GM12878 (cell line): ENCODE measurements around the gene TMEM255B. TPM values are rescaled to one million over a fixed set of nuclear protein-coding genes. Genes with fewer than 3 reads are reported as not detected.

Source experiments
- ATAC-seq: fragments of 200-7000 bp; cut with Tn5 transposase; 3 replicates; pipeline ENCODE4 v1.9.1; 2020; ENCODE audit warnings: mild to moderate bottlenecking, moderate library complexity
- BruUV-seq: library from RNA; stranded (reverse); fragments of 400-500 nt; replicated peaks from 2 replicates; lab custom pipeline; 2021; lab: Mats Ljungman, UMichigan
- CTCF ChIA-PET: fragments of 300-600 bp; sonication (Branson Sonifier 250); formaldehyde crosslinking; extraction: SDS; loops from one replicate; lab custom pipeline; 2021; ENCODE audit warnings: inconsistent platforms; lab: Yijun Ruan, JAX
- POLR2A ChIA-PET: fragments of 350-600 bp; formaldehyde crosslinking; extraction: SDS; loops from one replicate; lab custom pipeline; 2021; ENCODE audit warnings: inconsistent platforms; lab: Charles Lee
- RAD21 ChIA-PET: fragments of 300-600 bp; sonication (Branson Sonifier 250); formaldehyde crosslinking; loops from one replicate; lab custom pipeline; 2023; ENCODE audit warnings: antibody characterized with exemption; ENCODE audit not compliant: unreplicated experiment; lab: Charles Lee
- SMC1A ChIA-PET: fragments of 300-600 bp; sonication (Branson Sonifier 250); formaldehyde crosslinking; loops from one replicate; lab custom pipeline; 2023; ENCODE audit not compliant: unreplicated experiment, uncharacterized antibody; lab: Charles Lee
- DNase-seq: peaks from one replicate; pipeline ENCODE4 v3.0.0-alpha.2; 2011; ENCODE audit warnings: low read depth, low spot score
- FAIRE-seq: peaks from 3 replicates; lab custom pipeline; 2011; peaks lifted over from hg19 to GRCh38; lab: Jason Lieb, UNC
- H2AFZ ChIP-seq: 2 replicates; pipeline ENCODE4 v1.6.0; 2011; ENCODE audit warnings: low read depth, low read length, control low read depth; ENCODE audit not compliant: control insufficient read depth
- H3K27ac ChIP-seq: 2 replicates; pipeline ENCODE4 v1.5.1; 2011; ENCODE audit warnings: control low read depth; ENCODE audit not compliant: control insufficient read depth, insufficient read depth
- H3K27me3 ChIP-seq, 2 experiments: replicated peaks in 1 of 2; 2 replicates each; pipeline versions ENCODE4 v1.6.0 to v1.6.1; 2011; ENCODE audit warnings: low read length in 1 of 2; ENCODE audit not compliant: control insufficient read depth in 2 of 2, insufficient read depth in 2 of 2
- H3K36me3 ChIP-seq, 2 experiments: 2 replicates each; pipeline ENCODE4 v1.5.1; 2011; ENCODE audit warnings: low read length in 1 of 2; ENCODE audit not compliant: control insufficient read depth in 2 of 2, insufficient read depth in 2 of 2
- H3K4me1 ChIP-seq: 2 replicates; pipeline ENCODE4 v1.6.1; 2011; ENCODE audit warnings: mild to moderate bottlenecking, low read length, moderate library complexity, mixed read lengths; ENCODE audit not compliant: control insufficient read depth, insufficient read depth
- H3K4me2 ChIP-seq: 2 replicates; pipeline ENCODE4 v1.6.0; 2011; ENCODE audit warnings: control low read depth; ENCODE audit not compliant: control insufficient read depth, insufficient read depth
- H3K4me3 ChIP-seq: fragments of 200-600 bp; sonication (generic); 2 replicates; pipeline ENCODE4 v1.5.1; 2016
- H3K79me2 ChIP-seq: 2 replicates; pipeline ENCODE4 v1.6.0; 2011; ENCODE audit warnings: low read length; ENCODE audit not compliant: control insufficient read depth, insufficient read depth
- H3K9ac ChIP-seq: 2 replicates; pipeline ENCODE4 v1.8.0; 2011; ENCODE audit warnings: low read length, control low read depth, mixed read lengths; ENCODE audit not compliant: control insufficient read depth, insufficient read depth
- H3K9me3 ChIP-seq: replicated peaks from 3 replicates; pipeline ENCODE4 v1.5.1; 2011; ENCODE audit warnings: mild to moderate bottlenecking, low read length; ENCODE audit not compliant: control insufficient read depth, insufficient read depth
- H4K20me1 ChIP-seq: 2 replicates; pipeline ENCODE4 v1.6.0; 2011; ENCODE audit not compliant: control insufficient read depth, insufficient read depth
- CBX3 ChIP-seq: fragments of 200-600 bp; sonication (generic); IDR thresholded peaks from 2 replicates; pipeline ENCODE4 v1.6.1; 2016; ENCODE audit warnings: low read depth, borderline replicate concordance
- CBX5 ChIP-seq: sonication (generic); IDR thresholded peaks from 2 replicates; pipeline ENCODE4 v1.6.1; 2016; ENCODE audit warnings: low read depth, moderate library complexity, mild to moderate bottlenecking, inconsistent platforms
- CEBPB ChIP-seq, 2 experiments: fragments of 150-350 bp in 1 of 2; IDR thresholded peaks; 2 replicates each; pipeline ENCODE4 v1.6.1; 2012 to 2014; ENCODE audit warnings: low read depth in 2 of 2, low read length in 2 of 2, borderline replicate concordance in 1 of 2, inconsistent platforms in 1 of 2
- EZH2 ChIP-seq: IDR thresholded peaks from 2 replicates; pipeline ENCODE4 v1.6.1; 2012; ENCODE audit warnings: low read depth, mild to moderate bottlenecking, control low read depth, inconsistent platforms, low read length, borderline replicate concordance; ENCODE audit not compliant: control insufficient read depth
- MTA3 ChIP-seq: IDR thresholded peaks from 2 replicates; pipeline ENCODE4 v1.6.1; 2012; ENCODE audit warnings: low read length, inconsistent platforms, borderline replicate concordance
- MYC ChIP-seq: IDR thresholded peaks from 2 replicates; pipeline ENCODE4 v1.6.1; 2011; ENCODE audit warnings: mild to moderate bottlenecking, low read length, moderate library complexity, inconsistent platforms; ENCODE audit not compliant: insufficient read depth, insufficient replicate concordance, insufficient read length, severe bottlenecking
- NFXL1 ChIP-seq: fragments of 450-650 bp; IDR thresholded peaks from 2 replicates; pipeline ENCODE4 v1.6.1; 2017; ENCODE audit warnings: antibody characterized with exemption, mild to moderate bottlenecking, borderline replicate concordance
- WRNIP1 ChIP-seq: IDR thresholded peaks from 2 replicates; pipeline ENCODE4 v1.6.1; 2011; ENCODE audit warnings: low read depth, low read length, improper control_type of control experiment, borderline replicate concordance
- YY1 ChIP-seq: IDR thresholded peaks from 2 replicates; pipeline ENCODE4 v1.6.1; 2011; ENCODE audit warnings: low read depth, mild to moderate bottlenecking, low read length
- WGBS: methylation state at CpG from one replicate; pipeline ENCODE4 v1.1.6; 2016; ENCODE audit warnings: low lambda C conversion rate; ENCODE audit not compliant: insufficient replicate concordance, insufficient coverage; ENCODE audit errors: missing lambda C conversion rate; 5-methylcytosine and 5-hydroxymethylcytosine counted together
- in situ Hi-C: fragments of 300-500 bp; cut with MboI; formaldehyde crosslinking; loops from 9 replicates; pipeline ENCODE4 v1.14.3; 2018; ENCODE audit warnings: mixed read lengths
- intact Hi-C: fragments of 100-400 bp; cut with micrococcal nuclease; formaldehyde crosslinking; loops from one replicate; pipeline ENCODE4 v1.14.2; 2022; ENCODE audit not compliant: unreplicated experiment
- polyA plus RNA-seq, 11 experiments: library from polyadenylated mRNA; depleted of rRNA in 4 of 11; unstranded in 6 of 11; stranded (reverse) in 5 of 11; fragments of >200 nt; fragmentation: Nextera tagmentation in 4 of 11; fragmentation: Illumina TruSeq in 1 of 11; extraction: Ambion mirVana in 4 of 11; extraction: Trizol in 1 of 11; gene quantifications; 1 replicate in 1 of 11; 2 replicates in 10 of 11; pipeline versions ENCODE4 v1.2.1 to v1.2.3, GENCODE V29; 2011 to 2016; ENCODE audit warnings: inconsistent platforms in 2 of 11, missing spikeins in 2 of 11, low read depth in 1 of 11
- total RNA-seq, 4 experiments: library from RNA; depleted of rRNA in 3 of 4; stranded (reverse); fragments of >200 nt in 3 of 4; fragmentation: Illumina TruSeq in 1 of 4; extraction: Trizol in 1 of 4; gene quantifications; 2 replicates each; pipeline versions ENCODE4 v1.2.1 to v1.2.3, GENCODE V29; 2013 to 2021
- TF ChIP-seq, protein P1 (sequence below): IDR thresholded peaks from 2 replicates; pipeline ENCODE4 v1.6.1; 2011; ENCODE audit warnings: borderline replicate concordance, low read depth, mild to moderate bottlenecking, moderate library complexity, mixed read lengths, low read length; ENCODE audit not compliant: insufficient read depth; ENCODE audit errors: extremely low read length

TMEM255B gene
- total and polyA plus RNA-seq, 10 of the 15 experiments (the other 5 are each of a cell fraction or from before 2014, with no cell fraction given), result 0.04 to 0.62 (median 0.13) TPM; not detected in 3

DNA sequence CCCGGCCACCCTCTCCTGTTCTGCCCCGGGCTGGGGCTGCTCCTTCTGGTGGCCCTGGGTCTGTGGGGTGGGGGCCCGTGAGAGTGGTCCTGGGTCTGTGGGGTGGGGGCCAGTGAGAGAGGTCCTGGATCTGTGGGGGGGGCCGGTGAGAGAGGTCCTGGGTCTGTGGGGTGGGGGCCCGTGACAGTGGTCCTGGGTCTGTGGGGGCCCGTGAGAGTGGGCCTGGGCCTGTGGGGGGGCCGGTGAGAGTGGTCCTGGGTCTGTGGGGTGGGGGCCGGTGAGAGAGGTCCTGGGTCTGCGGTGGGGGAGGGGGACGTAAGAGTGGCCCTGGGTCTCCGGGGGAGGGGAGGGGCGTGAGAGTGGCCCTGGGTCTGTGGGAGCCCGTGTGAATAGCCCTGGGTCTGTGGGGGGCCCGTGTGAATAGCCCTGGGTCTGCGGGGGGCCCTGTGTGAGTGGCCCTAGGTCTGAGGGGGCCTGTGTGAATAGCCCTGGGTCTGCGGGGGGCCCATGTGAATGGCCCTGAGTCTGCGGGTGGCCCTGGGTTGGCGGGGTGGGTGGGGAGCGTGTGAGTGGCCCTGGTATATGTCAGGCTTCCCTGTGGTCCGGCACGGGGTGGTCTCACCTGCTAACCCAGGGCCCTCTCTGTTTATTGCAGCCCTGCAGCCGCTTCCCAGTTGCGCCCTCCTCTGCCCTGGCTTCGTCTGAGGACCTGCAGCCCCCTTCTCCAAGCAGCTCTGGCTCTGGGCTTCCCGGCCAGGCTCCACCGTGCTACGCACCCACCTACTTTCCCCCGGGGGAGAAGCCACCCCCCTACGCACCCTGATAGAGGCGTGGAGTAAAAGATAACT, 52.3 kb downstream of the TMEM255B start (continued):
- TF ChIP-seq, protein P1, sequence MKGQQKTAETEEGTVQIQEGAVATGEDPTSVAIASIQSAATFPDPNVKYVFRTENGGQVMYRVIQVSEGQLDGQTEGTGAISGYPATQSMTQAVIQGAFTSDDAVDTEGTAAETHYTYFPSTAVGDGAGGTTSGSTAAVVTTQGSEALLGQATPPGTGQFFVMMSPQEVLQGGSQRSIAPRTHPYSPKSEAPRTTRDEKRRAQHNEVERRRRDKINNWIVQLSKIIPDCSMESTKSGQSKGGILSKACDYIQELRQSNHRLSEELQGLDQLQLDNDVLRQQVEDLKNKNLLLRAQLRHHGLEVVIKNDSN, result no peak
- TF ChIP-seq EZH2 (no peak), CBX3 (no peak), MTA3 (no peak), NFXL1 (no peak), CBX5 (no peak), YY1 (no peak)

DNA sequence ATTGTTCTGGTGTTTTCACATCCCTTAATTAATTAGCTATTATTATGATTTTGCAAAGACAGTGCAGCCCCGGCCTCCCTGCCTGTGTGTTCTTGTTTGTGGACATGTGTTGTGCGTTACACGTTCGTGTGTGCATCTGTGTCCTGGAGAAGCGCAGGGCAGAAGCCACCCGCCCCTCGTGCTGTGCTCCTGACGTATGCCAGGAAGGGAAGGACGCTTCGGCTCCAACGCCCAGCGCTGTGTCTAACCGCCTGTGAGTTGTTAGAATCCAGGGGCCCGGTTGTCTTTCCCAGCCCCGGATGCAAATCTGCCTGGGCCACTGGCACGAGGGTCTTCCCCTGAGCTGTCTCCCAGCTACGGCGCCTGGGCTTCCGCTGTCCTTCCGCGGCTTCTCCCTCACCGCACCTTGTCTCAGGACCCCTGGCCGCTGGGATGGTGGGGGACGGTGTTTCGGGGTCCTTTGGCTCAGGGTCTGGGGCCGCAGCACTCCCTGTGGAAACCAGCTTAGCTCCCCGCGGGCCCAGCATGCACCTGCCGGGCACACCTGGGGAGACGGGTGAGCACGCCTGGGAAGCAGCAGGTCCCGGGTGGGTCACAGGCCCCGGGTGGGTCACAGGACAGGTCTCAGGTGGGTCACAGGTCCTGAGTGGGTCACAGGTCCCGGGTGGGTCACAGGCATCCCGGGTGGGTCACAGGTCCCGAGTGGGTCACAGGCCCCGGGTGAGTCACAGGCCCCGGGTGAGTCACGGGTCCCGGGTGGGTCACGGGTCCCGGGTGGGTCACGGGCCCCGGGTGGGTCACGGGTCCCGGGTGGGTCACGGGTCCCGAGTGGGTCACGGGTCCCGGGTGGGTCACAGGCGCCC, 53.4 kb downstream of the TMEM255B start:
- TF ChIP-seq, protein P1, result no peak
- no peak for TF ChIP-seq WRNIP1
- no peak for TF ChIP-seq MYC
- no peak for TF ChIP-seq CEBPB (IDR thresholded peaks at IDR 0.05; ENCODE audit: borderline replicate concordance in 1 of 2, low read depth in 2 of 2, low read length in 2 of 2)
- H3K79me2 ChIP-seq, result no peaks in the 10 kb centered on the region; the same call in 1 of the 2 replicates
- no peak overlapping the region for H2AFZ ChIP-seq
- no peak for FAIRE-seq
- in situ Hi-C loops (no loop called here), intact Hi-C loops (loop anchor here (10.0 kb wide), 1 partner anchor 332 kb away; no protein-coding TSS in a partner anchor)
- H3K4me1 ChIP-seq, result no peaks in the 10 kb centered on the region
- ATAC-seq, result no peak
- CTCF ChIA-PET, result no interaction called here
- H4K20me1 ChIP-seq, result no peaks in the 10 kb centered on the region
- SMC1A ChIA-PET, result no interaction called here
- no peaks in the 10 kb centered on the region for H3K36me3 ChIP-seq
- no peaks in the 10 kb centered on the region for H3K27me3 ChIP-seq
- RAD21 ChIA-PET, result no interaction called here
- no peak overlapping the region for H3K4me3 ChIP-seq
- H3K9ac ChIP-seq, result no peak overlapping the region
- 76% methylated on average over 31 of the region's 51 CpGs for WGBS
- BruUV-seq, result no TSS peak
- DNase-seq, result no peak
- POLR2A ChIA-PET, result no interaction called here
- peaks cover 7% of the 10 kb centered on the region; the same call in 2 of the 3 replicates for H3K9me3 ChIP-seq
- no peak overlapping the region for H3K4me2 ChIP-seq
- no peak overlapping the region for H3K27ac ChIP-seq
